GM18526 (cell line): Measurements from ENCODE around the gene CST4.
"Not testable (repeated sequence)": the region's sequence is repeated elsewhere in the genome, so short reads cannot be mapped to it uniquely, and the experiment has no call there.

ENCODE experiments used
- POLR2A ChIP-seq: IDR thresholded peaks from 3 replicates; pipeline ENCODE4 v1.6.1; 2011; ENCODE audit not compliant: insufficient read length; ENCODE audit errors: extremely low read depth

The CST4 gene, protein sequence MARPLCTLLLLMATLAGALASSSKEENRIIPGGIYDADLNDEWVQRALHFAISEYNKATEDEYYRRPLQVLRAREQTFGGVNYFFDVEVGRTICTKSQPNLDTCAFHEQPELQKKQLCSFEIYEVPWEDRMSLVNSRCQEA

GRCh38 chr20:23688684-23689398, at the start of gene CST4:
TSS of gene CST4 (minus strand) at chr20:23689038. CDS start at chr20:23688969, 69 bp downstream.
- TF ChIP-seq POLR2A: not testable (repeated sequence)

DNA sequence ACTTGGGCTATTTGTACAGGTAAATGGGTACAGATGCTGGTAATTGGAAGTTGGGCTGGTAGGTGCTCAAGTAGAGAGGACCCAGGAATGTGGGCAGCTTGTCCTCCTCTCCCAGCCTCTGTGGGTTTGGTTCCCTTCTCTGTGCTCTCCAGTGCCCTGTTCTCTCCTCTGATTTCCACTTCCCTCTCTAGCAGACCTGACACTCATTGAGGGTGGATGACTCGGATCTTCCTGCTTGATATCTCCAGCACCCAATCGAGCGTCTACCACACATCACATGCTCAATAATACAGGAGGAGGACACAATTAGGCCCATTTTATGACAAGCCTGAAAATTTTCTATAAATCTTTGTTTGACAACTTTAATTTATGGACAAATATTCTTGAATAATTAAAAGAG, 38.2 kb upstream of the CST4 start:
- no peak for TF ChIP-seq POLR2A

GRCh38 chr20:23725102-23725501, 36.3 kb upstream of the CST4 start:
- TF ChIP-seq POLR2A: no peak

DNA sequence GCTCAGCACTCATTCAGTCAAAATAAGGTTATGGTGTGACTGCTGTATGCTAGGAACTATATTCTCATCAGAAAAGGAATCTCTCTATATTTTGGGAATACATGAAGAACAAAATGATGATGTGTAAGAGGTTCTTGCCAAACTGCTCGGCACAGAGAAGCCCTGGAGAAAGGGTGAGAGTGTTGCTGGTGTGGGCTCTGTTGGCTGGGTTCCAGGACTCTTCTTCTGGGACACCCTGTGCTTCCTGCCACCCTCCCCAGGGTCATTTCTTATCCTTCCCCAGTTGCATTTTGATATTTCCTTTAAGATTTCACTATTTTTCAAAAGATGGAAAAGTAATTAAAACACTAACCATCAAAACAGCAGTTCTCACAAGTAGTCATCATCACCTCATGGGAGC, 33.1 kb upstream of the CST4 start:
- no peak for TF ChIP-seq POLR2A

- TF ChIP-seq POLR2A: no peak
These were observed 21.9 kb upstream of the CST4 start for GRCh38 chr20:23710771-23711170.

DNA sequence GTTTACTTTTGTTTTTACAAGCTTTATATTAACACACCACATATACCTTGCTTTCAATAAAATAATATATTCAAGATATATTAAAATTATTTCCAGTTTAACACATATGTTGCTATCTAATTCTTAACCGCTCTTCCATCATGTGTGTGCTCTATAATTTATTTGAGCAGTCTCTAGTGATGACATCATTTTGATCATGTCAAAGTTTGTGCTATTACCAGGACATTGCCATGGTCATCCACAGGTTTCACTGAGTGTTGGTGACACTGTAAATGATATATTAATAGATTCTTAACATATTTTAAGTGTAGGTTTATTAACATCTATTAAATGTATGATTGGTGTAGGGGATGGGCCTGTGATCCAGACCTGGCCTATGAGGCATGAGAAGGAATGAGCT, 17.1 kb upstream of the CST4 start:
- TF ChIP-seq POLR2A: no peak

DNA sequence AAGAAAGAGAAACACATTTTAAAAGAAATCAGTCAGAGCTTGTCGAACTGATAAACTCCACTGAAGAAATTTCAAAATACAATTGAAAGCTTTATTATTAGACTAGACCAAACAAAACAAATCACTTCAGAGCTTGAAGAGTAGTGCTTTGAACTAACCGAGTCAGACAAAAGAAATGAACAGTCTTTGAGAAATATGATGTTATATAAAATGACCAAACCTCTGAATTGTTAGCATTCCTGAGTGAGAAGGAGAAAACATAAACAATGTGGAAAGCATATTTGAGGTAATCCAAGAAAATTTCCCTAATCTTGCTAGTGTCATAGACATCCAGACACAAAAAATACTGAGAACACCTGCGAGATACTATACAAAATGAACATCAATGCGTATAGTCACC, 13.2 kb upstream of the CST4 start:
- no peak for TF ChIP-seq POLR2A

DNA sequence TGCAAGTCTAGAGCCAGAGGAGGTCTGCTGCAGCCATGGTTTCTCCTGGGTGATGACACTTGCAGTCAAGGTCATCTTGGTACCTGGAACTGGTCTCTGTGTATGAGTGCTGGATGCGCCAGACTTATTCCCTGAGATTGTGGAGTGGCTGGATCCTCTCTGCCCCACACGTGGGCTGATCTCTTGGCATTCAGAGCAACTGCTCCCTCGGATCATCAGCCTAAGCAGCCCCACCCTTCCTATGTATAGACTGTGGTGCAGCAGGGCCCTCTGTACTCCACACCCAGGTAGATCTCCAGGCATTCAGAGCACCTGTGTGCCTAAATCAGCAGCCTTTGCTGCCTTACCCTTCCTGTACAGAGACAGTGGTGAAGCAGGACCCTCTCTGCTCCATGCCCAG, 12.1 kb upstream of the CST4 start:
- no peak for TF ChIP-seq POLR2A

DNA sequence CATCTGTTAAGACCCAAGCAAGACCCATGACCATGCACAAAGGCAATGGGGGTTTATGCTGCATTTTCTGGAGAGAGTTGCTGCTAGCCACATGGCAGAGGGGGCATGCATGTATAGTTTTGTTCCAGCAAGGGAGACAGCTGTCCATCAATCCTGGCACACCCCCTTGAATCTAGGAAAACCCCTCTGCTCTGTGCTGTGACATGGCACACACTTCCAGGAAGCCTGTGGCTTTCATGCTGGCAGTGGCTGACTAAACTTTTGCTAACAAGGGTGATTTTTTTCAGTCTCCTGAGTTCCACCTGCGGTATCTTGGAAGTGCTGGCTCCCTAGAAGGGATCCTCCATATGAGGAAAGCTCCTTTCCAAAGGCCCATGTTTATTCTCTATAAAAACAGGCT, 9.1 kb upstream of the CST4 start:
- TF ChIP-seq POLR2A: no peak

DNA sequence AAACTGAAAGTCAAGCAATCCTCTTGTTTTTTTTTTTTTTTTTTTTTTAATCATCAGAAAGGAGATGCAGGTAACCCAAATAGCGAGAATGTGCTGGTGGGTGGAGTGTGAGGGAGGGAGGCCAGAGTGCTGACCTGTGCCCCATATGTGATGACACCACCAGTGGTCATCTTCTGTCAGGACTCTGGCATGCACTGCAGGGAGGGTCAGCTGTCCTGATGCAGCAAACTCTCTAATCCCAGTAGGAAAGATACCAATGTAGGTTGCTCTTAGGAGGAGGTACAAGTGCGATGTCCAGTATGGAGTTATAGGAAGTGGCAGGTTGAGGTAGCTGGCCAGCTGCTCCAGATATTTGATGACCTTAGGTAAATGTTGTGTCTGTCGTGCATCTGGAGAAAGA, 2.8 kb upstream of the CST4 start:
- TF ChIP-seq POLR2A: no peak

DNA sequence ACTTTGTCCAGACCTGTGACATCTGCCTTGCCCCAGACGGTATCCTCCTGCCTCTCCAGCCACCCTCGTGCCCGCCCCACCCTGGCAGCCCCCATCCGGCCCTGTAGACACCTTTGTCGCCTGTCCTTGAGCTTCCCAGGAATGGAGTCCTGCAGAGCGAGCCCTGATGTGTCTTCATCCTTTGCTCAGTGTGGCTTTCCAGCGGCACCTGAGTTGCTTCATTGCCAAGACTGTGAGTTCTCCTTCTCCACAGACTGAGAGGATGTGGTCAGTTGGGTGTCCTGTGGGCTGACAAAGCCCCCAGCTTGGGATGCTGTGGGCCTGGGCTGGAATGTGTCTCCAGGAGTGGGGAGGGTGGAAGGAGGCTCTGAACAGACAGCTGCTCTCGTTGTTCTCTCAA, 1.7 kb upstream of the CST4 start:
- no peak for TF ChIP-seq POLR2A

- no peak for TF ChIP-seq POLR2A
These were observed 507 bp upstream of the CST4 start for GRCh38 chr20:23689399-23689690.

- TF ChIP-seq POLR2A: no peak
These were observed 852 bp downstream of the CST4 start for GRCh38 chr20:23687986-23688385.

GRCh38 chr20:23686046-23686750, 2.6 kb downstream of the CST4 start:
- TF ChIP-seq POLR2A: no peak

DNA sequence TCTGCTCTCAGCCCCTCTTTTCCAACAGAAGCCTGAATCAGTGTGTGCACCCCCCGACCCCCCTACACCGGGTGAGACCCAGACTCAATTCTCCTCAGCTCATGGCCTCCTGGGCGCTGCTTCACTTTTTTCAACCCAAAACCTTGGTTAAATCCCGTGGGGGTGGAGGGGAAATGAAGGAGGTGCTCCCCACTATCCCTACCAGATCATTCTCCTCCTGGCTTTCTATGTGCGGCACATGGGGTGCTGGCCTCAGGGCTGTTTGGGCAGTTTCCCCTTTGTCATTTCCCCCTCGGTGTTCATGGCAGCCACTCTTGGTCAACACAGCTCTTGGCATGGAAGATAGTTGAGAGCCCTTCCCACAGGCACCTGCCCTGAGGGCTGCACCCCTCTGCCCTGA, 4.6 kb downstream of the CST4 start:
- no peak for TF ChIP-seq POLR2A

DNA sequence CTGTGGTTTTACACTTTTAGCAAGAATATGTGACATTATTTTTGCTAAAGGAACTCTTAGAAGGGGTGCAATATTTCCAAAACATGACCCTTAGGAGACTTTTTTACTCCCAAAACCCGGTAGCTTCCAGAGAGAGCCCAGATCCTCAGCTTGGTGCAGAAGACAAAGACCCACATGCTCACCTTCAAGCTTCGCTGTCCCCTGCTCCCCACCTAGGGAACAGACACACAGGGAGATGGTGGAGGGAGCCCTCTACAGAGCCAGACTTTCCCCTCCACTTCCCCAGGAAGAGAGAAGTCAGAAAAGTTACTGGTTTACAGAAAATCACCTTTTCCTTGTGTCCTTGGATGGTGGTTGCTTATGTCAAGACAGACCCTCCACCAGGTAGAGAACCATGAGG, 5.0 kb downstream of the CST4 start:
- no peak for TF ChIP-seq POLR2A

DNA sequence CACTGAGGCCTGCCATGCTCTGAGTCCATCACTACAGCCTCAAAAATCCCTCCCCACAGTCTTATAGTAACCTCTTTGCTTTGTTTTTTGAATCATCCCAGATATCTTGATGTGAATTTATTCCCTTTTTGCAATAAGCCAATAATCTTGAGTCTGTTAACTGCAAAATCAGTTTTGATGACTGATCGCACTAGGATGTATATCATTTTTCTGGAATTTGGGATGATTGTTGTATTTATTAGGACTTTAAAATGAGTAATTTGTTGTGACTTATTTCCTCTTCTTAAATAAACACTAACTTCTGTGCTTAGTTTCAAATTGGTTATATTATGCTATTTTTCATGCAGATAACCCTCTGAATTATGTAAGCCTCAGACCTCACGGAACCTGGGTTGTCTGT, 5.6 kb downstream of the CST4 start:
- TF ChIP-seq POLR2A: no peak

DNA sequence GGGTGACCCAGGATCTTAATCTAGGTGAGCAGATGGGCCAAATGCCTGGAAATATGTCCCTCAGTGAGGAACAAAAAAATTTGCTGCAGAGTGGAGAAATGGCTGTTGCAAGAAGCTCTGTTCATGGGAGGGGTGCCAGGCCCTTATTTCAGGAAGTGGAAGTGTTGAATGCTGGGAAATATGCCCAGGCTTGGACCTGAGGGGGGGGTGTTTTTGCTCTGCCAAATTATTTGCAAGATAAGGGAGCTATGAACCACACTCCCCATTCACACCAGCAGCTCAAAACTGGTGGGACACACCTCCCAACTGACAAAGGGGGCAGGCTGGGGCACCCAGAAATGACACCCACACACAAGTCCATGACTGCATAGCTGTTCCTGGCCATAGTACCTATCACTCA, 8.7 kb downstream of the CST4 start:
- no peak for TF ChIP-seq POLR2A
